Colonic mucosa (tissue), 4 donors: ENCODE results near the gene VPS33B. TPM values are rescaled to one million over a fixed set of nuclear protein-coding genes. Genes with fewer than 3 reads are reported as not detected.

ENCODE experiments used
- DNase-seq: peaks from one replicate; pipeline ENCODE4 v3.0.0-alpha.2; 2020
- H3K27ac ChIP-seq: fragments of 200-600 bp; one replicate; pipeline ENCODE4 v1.8.0; 2021
- H3K27me3 ChIP-seq: fragments of 200-600 bp; one replicate; pipeline ENCODE4 v1.8.0; 2021
- H3K36me3 ChIP-seq: fragments of 200-600 bp; one replicate; pipeline ENCODE4 v1.8.0; 2021
- H3K4me1 ChIP-seq: fragments of 200-600 bp; one replicate; pipeline ENCODE4 v1.8.0; 2021; ENCODE audit warnings: mild to moderate bottlenecking
- H3K4me3 ChIP-seq: fragments of 200-600 bp; one replicate; pipeline ENCODE4 v1.8.0; 2021
- H3K9ac ChIP-seq, 2 donors: one replicate each; pipeline ENCODE4 v1.7.0; 2013; ENCODE audit warnings: control low read depth in 2 of 2, low read depth in 2 of 2, low read length in 2 of 2
- H3K9me3 ChIP-seq: fragments of 200-600 bp; one replicate; pipeline ENCODE4 v1.8.0; 2021
- intact Hi-C: fragments of 100-400 bp; cut with DNase I; formaldehyde crosslinking; loops from one replicate; pipeline ENCODE4 v1.14.1; 2022
- total RNA-seq, 2 donors: library from RNA; stranded (reverse); fragmentation: NEBNext Ultra II Directional in 1 of 2; extraction: Animal tissue kit (Norgen Biotek cat#: 25700) in 1 of 2; gene quantifications; one replicate each; pipeline ENCODE4 v1.2.1, GENCODE V29; 2021
- TF ChIP-seq, protein P1 (sequence below): fragments of 200-600 bp; IDR thresholded peaks from one replicate; pipeline ENCODE4 v1.8.0; 2022; ENCODE audit warnings: antibody characterized with exemption, mild to moderate bottlenecking
- donor health status: healthy.
- donor health status: DM: no; HTN: no; CAD: no.
- donor health status: DM: no; HTN: no; CAD: no.

The VPS33B gene
- total RNA-seq, 2 donors from 2014 or later = 18.0 to 18.1 TPM

DNA sequence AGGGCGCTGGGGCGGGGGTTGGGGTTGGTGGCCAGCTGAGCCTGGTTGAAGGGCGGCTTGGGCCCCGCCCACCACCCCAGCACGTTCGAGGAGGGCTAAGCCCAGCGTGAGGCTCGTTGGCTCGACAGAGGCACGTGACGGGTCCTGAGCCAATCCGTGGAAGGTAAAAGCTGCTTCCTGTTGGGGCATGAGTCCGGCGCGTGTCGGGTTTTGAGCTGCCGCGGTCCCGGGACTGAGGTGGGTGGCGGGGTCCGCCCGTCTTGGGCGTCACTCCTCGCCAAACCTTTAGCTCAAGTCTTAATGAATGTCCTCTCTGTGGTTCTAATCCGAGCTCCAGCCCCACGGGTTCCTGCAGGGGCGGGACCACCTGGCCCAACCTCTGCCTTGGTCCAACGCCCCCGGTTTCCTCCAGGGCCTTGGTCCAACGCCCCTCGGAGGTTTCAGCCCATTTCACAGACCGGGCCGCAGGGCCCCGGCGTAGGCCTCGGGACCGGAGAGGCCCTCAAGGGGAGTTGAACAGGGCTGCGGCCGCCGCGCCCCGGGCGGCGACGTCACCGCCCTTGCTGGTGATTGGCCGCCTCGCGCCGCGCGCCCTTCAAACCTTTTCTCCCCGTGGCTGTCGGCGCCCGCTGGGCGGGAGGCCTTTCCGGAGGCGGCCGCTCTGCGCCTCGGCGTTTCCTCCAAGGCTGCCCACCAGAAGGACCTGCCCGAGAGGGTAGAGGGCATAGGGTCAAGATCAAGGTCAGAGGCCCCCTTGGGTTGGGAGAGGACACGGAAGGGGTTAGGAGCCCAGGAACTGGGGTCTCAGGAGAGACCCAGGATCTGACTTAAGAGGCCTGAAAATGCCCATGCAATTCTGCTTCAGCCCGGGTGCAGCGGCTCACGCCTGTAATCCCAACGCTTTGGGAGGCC, 67.4 kb downstream of the VPS33B start, which contains the start of gene RCCD1:
Gene RCCD1, plus strand, starts transcription at position 173 of the 912 bp plus-strand sequence. CDS start 1,851 bp downstream, outside the sequence.
- Histone ChIP-seq H3K9ac (peak within 1 kb of the TSS; percentile 85 to 88), H3K27me3 (no peaks in the 10 kb centered on the region), H3K9me3 (no peaks in the 10 kb centered on the region), H3K27ac (peak within 1 kb of the TSS; percentile 96), H3K4me1 (peaks cover 21% of the 10 kb centered on the region), H3K4me3 (peak within 1 kb of the TSS; percentile 85), H3K36me3 (peaks cover 5% of the 10 kb centered on the region)
- TF ChIP-seq, protein P1, sequence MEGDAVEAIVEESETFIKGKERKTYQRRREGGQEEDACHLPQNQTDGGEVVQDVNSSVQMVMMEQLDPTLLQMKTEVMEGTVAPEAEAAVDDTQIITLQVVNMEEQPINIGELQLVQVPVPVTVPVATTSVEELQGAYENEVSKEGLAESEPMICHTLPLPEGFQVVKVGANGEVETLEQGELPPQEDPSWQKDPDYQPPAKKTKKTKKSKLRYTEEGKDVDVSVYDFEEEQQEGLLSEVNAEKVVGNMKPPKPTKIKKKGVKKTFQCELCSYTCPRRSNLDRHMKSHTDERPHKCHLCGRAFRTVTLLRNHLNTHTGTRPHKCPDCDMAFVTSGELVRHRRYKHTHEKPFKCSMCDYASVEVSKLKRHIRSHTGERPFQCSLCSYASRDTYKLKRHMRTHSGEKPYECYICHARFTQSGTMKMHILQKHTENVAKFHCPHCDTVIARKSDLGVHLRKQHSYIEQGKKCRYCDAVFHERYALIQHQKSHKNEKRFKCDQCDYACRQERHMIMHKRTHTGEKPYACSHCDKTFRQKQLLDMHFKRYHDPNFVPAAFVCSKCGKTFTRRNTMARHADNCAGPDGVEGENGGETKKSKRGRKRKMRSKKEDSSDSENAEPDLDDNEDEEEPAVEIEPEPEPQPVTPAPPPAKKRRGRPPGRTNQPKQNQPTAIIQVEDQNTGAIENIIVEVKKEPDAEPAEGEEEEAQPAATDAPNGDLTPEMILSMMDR = no peak
- DNase-seq = peak; percentile 97
- intact Hi-C loops = loop anchor here (5.0 to 10.0 kb wide), 2 partner anchors 77 to 320 kb away; no protein-coding TSS in a partner anchor

- no peaks in the 10 kb centered on the region for H3K27me3 ChIP-seq
- H3K27ac ChIP-seq = peak overlapping the region; percentile 96
- intact Hi-C loops = loop anchor here (10.0 kb wide), 1 partner anchor 321 kb away; no protein-coding TSS in a partner anchor
- peaks cover 26% of the 10 kb centered on the region for H3K4me1 ChIP-seq
- TF ChIP-seq, protein P1 = no peak
- no peaks in the 10 kb centered on the region for H3K9me3 ChIP-seq
- no peak for DNase-seq
- peaks cover 5% of the 10 kb centered on the region for H3K36me3 ChIP-seq
- peak overlapping the region; percentile 85 for H3K4me3 ChIP-seq
- H3K9ac ChIP-seq = no peak overlapping the region
These were observed 68.3 kb downstream of the VPS33B start for GRCh38 chr15:90953947-90954711.

GRCh38 chr15:90952901-90953677, 69.3 kb downstream of the VPS33B start:
- Histone ChIP-seq H3K4me3 (no peak overlapping the region), H3K36me3 (peaks cover 5% of the 10 kb centered on the region), H3K9me3 (no peaks in the 10 kb centered on the region), H3K27me3 (no peaks in the 10 kb centered on the region), H3K4me1 (peaks cover 26% of the 10 kb centered on the region), H3K27ac (no peak overlapping the region), H3K9ac (no peak overlapping the region)
- intact Hi-C loops = loop anchor here (10.0 kb wide), 1 partner anchor 322 kb away; no protein-coding TSS in a partner anchor
- TF ChIP-seq, protein P1 = no peak
- no peak for DNase-seq

GRCh38 chr15:90950676-90951075, 71.7 kb downstream of the VPS33B start:
- no peak for DNase-seq
- no peak overlapping the region for H3K9ac ChIP-seq
- no peak overlapping the region for H3K27ac ChIP-seq

More at GRCh38 chr15:90950676-90951075, 71.7 kb downstream of the VPS33B start:
- TF ChIP-seq, protein P1 = no peak
- H3K27me3 ChIP-seq = no peaks in the 10 kb centered on the region
- peaks cover 12% of the 10 kb centered on the region for H3K4me1 ChIP-seq
- H3K4me3 ChIP-seq = no peak overlapping the region
- H3K9me3 ChIP-seq = no peaks in the 10 kb centered on the region
- intact Hi-C loops = loop anchor here (10.0 kb wide), 1 partner anchor 324 kb away; no protein-coding TSS in a partner anchor
- peaks cover 12% of the 10 kb centered on the region for H3K36me3 ChIP-seq
